ENCODE data around the gene ZNF668. TPM values are rescaled to one million over a fixed set of nuclear protein-coding genes. Genes with fewer than 3 reads are reported as not detected.
A peak's percentile ranks its signal among the peaks of the same experiment; 100 is the strongest.

The ZNF668 gene
- total RNA-seq, 1 donor from 2014 or later = 3.7 TPM

- peaks cover 11% of the 10 kb centered on the region for H3K27me3 Mint-ChIP-seq (ENCODE audit: insufficient read depth, low read depth)
These were observed 43.6 kb upstream of the ZNF668 start, which contains the start of gene KAT8 for GRCh38 chr16:31117384-31118222. Gene KAT8, plus strand, starts transcription at chr16:31117664. Its CDS starts 18 bp downstream, at chr16:31117682.

GRCh38 chr16:31114468-31114867, 40.4 kb upstream of the ZNF668 start:
- Histone ChIP-seq H3K9ac (no peak overlapping the region), H3K36me3 (no peaks in the 10 kb centered on the region), H3K4me1 (no peaks in the 10 kb centered on the region), H3K9me3 (ENCODE audit: low read depth) (no peaks in the 10 kb centered on the region), H3K4me2 (no peak overlapping the region), H3K79me2 (ENCODE audit: low read depth) (peaks cover 32% of the 10 kb centered on the region), H3K4me3 (no peak overlapping the region), H4K20me1 (ENCODE audit: low read depth) (peaks cover 18% of the 10 kb centered on the region), H3K27me3 (no peaks in the 10 kb centered on the region), H3K27ac (no peak overlapping the region), H2AFZ (replicated peaks) (no peak overlapping the region), H3F3A (ENCODE audit: low read depth) (peaks cover 7% of the 10 kb centered on the region)
- no peaks in the 10 kb centered on the region for H3K9me3 Mint-ChIP-seq
- peaks cover 19% of the 10 kb centered on the region for H3K36me3 Mint-ChIP-seq
- peaks cover 9% of the 10 kb centered on the region for H3K4me1 Mint-ChIP-seq
- H3K27ac Mint-ChIP-seq = no peak overlapping the region
- no peak for DNase-seq (ENCODE audit: low spot score)
- TF ChIP-seq CTCF (IDR thresholded peaks at IDR 0.05) (no peak), EZH2phosphoT487 (IDR thresholded peaks at IDR 0.05) (no peak), EZH2 (IDR thresholded peaks at IDR 0.05) (no peak)
- H3K4me3 Mint-ChIP-seq = peak overlapping the region; percentile 72
- H3K27me3 Mint-ChIP-seq (ENCODE audit: insufficient read depth, low read depth) = peaks cover 7% of the 10 kb centered on the region

More at GRCh38 chr16:31117384-31118222, 43.6 kb upstream of the ZNF668 start, which contains the start of gene KAT8:
- Mint-ChIP-seq H3K27ac (peak within 1 kb of the TSS; percentile 10), H3K4me3 (peak within 1 kb of the TSS; percentile 85), H3K9me3 (no peaks in the 10 kb centered on the region), H3K36me3 (peaks cover 18% of the 10 kb centered on the region), H3K4me1 (peaks cover 8% of the 10 kb centered on the region)
- H3K36me3 ChIP-seq = peaks cover 7% of the 10 kb centered on the region
- TF ChIP-seq EZH2phosphoT487 (IDR thresholded peaks at IDR 0.05) (no peak), EZH2 (IDR thresholded peaks at IDR 0.05) (no peak), CTCF (IDR thresholded peaks at IDR 0.05) (no peak)
- H3K27me3 ChIP-seq = no peaks in the 10 kb centered on the region
- peak within 1 kb of the TSS; percentile 64 for H3K27ac ChIP-seq
- peak within 1 kb of the TSS; percentile 95 for H3K4me2 ChIP-seq
- peaks cover 38% of the 10 kb centered on the region for H3K79me2 ChIP-seq (ENCODE audit: low read depth)
- H4K20me1 ChIP-seq (ENCODE audit: low read depth) = peaks cover 18% of the 10 kb centered on the region
- no peaks in the 10 kb centered on the region for H3K4me1 ChIP-seq
- H3K9me3 ChIP-seq (ENCODE audit: low read depth) = no peaks in the 10 kb centered on the region
- peak within 1 kb of the TSS; percentile 84 for H3K4me3 ChIP-seq
- H3F3A ChIP-seq (ENCODE audit: low read depth) = peaks cover 7% of the 10 kb centered on the region
- H2AFZ ChIP-seq (replicated peaks) = no peak within 1 kb of the TSS
- peak within 1 kb of the TSS; percentile 45 for H3K9ac ChIP-seq
- peak; percentile 100 for DNase-seq (ENCODE audit: low spot score)

- H3K4me1 ChIP-seq = no peaks in the 10 kb centered on the region
- H3K4me2 ChIP-seq = no peak overlapping the region
- Mint-ChIP-seq H3K27ac (no peak overlapping the region), H3K36me3 (peaks cover 17% of the 10 kb centered on the region), H3K9me3 (no peaks in the 10 kb centered on the region), H3K4me3 (peak overlapping the region; percentile 39), H3K4me1 (peaks cover 9% of the 10 kb centered on the region), H3K27me3 (ENCODE audit: insufficient read depth, low read depth) (peaks cover 7% of the 10 kb centered on the region)
- H3K9me3 ChIP-seq (ENCODE audit: low read depth) = no peaks in the 10 kb centered on the region
- H3F3A ChIP-seq (ENCODE audit: low read depth) = peaks cover 7% of the 10 kb centered on the region
- DNase-seq (ENCODE audit: low spot score) = no peak
- H3K4me3 ChIP-seq = no peak overlapping the region
- H3K27me3 ChIP-seq = no peaks in the 10 kb centered on the region
- H3K27ac ChIP-seq = no peak overlapping the region
- TF ChIP-seq EZH2phosphoT487 (IDR thresholded peaks at IDR 0.05) (no peak), CTCF (IDR thresholded peaks at IDR 0.05) (no peak), EZH2 (IDR thresholded peaks at IDR 0.05) (no peak)
- no peak overlapping the region for H2AFZ ChIP-seq (replicated peaks)
- no peak overlapping the region for H3K9ac ChIP-seq
- peaks cover 24% of the 10 kb centered on the region for H3K79me2 ChIP-seq (ENCODE audit: low read depth)
- no peaks in the 10 kb centered on the region for H3K36me3 ChIP-seq
- peaks cover 9% of the 10 kb centered on the region for H4K20me1 ChIP-seq (ENCODE audit: low read depth)
These were observed 39.4 kb upstream of the ZNF668 start for GRCh38 chr16:31113121-31114120.
